Muscle of leg (tissue), 11 donors: ENCODE measurements around the gene PPOX. TPM values are rescaled to one million over a fixed set of nuclear protein-coding genes. Genes with fewer than 3 reads are reported as not detected.

Source experiments
- DNase-seq: peaks from one replicate; pipeline ENCODE4 v3.0.0; 2013
- H3K27ac ChIP-seq: one replicate; pipeline ENCODE4 v1.5.1; 2013; ENCODE audit warnings: mild to moderate bottlenecking, low read length, control low read depth
- H3K27me3 ChIP-seq: one replicate; pipeline ENCODE4 v1.6.1; 2013; ENCODE audit warnings: low read length; ENCODE audit not compliant: control insufficient read depth, insufficient read depth
- H3K36me3 ChIP-seq: one replicate; pipeline ENCODE4 v1.6.1; 2013; ENCODE audit warnings: low read length; ENCODE audit not compliant: control insufficient read depth, insufficient read depth
- H3K4me1 ChIP-seq: one replicate; pipeline ENCODE4 v1.6.1; 2013; ENCODE audit warnings: low read length; ENCODE audit not compliant: control insufficient read depth, insufficient read depth
- H3K4me3 ChIP-seq: one replicate; pipeline ENCODE4 v1.5.1; 2013; ENCODE audit warnings: low read length, control low read depth
- H3K9me3 ChIP-seq: replicated peaks from 2 replicates; pipeline ENCODE4 v1.6.1; 2013; ENCODE audit warnings: low read depth, low read length; ENCODE audit not compliant: control insufficient read depth
- WGBS: methylation state at CpG from one replicate; pipeline ENCODE4 v1.1.5; 2013; ENCODE audit warnings: missing lambda C conversion rate; ENCODE audit not compliant: insufficient coverage; 5-methylcytosine and 5-hydroxymethylcytosine counted together
- polyA plus RNA-seq, 8 donors: library from polyadenylated mRNA; unstranded; fragments of 120-200 nt; gene quantifications; one replicate each; pipeline versions ENCODE4 v1.2.1 to v1.2.3, GENCODE V29; 2013; ENCODE audit warnings: inconsistent platforms in 1 of 8, low replicate concordance in 1 of 8; ENCODE audit not compliant: insufficient read length in 8 of 8, insufficient read depth in 1 of 8
- total RNA-seq: library from RNA; stranded (reverse); fragments of 120-200 nt; gene quantifications from one replicate; pipeline ENCODE4 v1.2.4, GENCODE V29; 2013

Gene PPOX
- total and polyA plus RNA-seq, 9 donors, result 16.1 to 28.6 (median 22.3) TPM

GRCh38 chr1:161162806-161163205 is 3.4 kb upstream of the PPOX start:
- DNase-seq, result no peak
- peaks cover 55% of the 10 kb centered on the region for H3K36me3 ChIP-seq
- H3K27me3 ChIP-seq, result no peaks in the 10 kb centered on the region
- H3K9me3 ChIP-seq, result no peaks in the 10 kb centered on the region
- H3K4me3 ChIP-seq, result no peak overlapping the region
- peaks cover 44% of the 10 kb centered on the region for H3K4me1 ChIP-seq
- H3K27ac ChIP-seq, result no peak overlapping the region
- 100% methylated on average over 1 of the region's 10 CpGs for WGBS

- H3K9me3 ChIP-seq, result no peaks in the 10 kb centered on the region
- no peak overlapping the region for H3K27ac ChIP-seq
- WGBS, result 86% methylated on average over 3 of the region's 5 CpGs
- H3K36me3 ChIP-seq, result peaks cover 51% of the 10 kb centered on the region
- H3K27me3 ChIP-seq, result no peaks in the 10 kb centered on the region
- peaks cover 40% of the 10 kb centered on the region for H3K4me1 ChIP-seq
- no peak for DNase-seq
- no peak overlapping the region for H3K4me3 ChIP-seq
These were observed 2.4 kb upstream of the PPOX start for GRCh38 chr1:161163793-161164192.

- peaks cover 58% of the 10 kb centered on the region for H3K36me3 ChIP-seq
- H3K9me3 ChIP-seq, result no peaks in the 10 kb centered on the region
- H3K27ac ChIP-seq, result peak overlapping the region; percentile 92
- H3K27me3 ChIP-seq, result no peaks in the 10 kb centered on the region
- peaks cover 34% of the 10 kb centered on the region for H3K4me1 ChIP-seq
- H3K4me3 ChIP-seq, result peak overlapping the region; percentile 78
- 84% methylated on average over 7 of the region's 14 CpGs for WGBS
- DNase-seq, result no peak
These were observed 1.2 kb upstream of the PPOX start for GRCh38 chr1:161164901-161165610.

- H3K4me3 ChIP-seq, result peak overlapping the region; percentile 78
- H3K27ac ChIP-seq, result peak overlapping the region; percentile 92
- H3K27me3 ChIP-seq, result no peaks in the 10 kb centered on the region
- H3K4me1 ChIP-seq, result peaks cover 21% of the 10 kb centered on the region
- no peaks in the 10 kb centered on the region for H3K9me3 ChIP-seq
- peaks cover 62% of the 10 kb centered on the region for H3K36me3 ChIP-seq
- under 1% methylated on average over 30 of the region's 33 CpGs for WGBS
- DNase-seq, result peak; percentile 21
These were observed 683 bp downstream of the PPOX start for GRCh38 chr1:161166669-161167548.

- H3K4me3 ChIP-seq, result no peak overlapping the region
- peaks cover 33% of the 10 kb centered on the region for H3K4me1 ChIP-seq
- H3K36me3 ChIP-seq, result peaks cover 63% of the 10 kb centered on the region
- no peaks in the 10 kb centered on the region for H3K27me3 ChIP-seq
- H3K9me3 ChIP-seq, result no peaks in the 10 kb centered on the region
- WGBS, result 90% methylated on average over 8 of the region's 9 CpGs
- no peak for DNase-seq
- no peak overlapping the region for H3K27ac ChIP-seq
These were observed 2.7 kb downstream of the PPOX start for GRCh38 chr1:161168906-161169305.

GRCh38 chr1:161171191-161171590 is 5.0 kb downstream of the PPOX start:
- whole genome bisulfite sequencing, result no CpG with 5 or more reads among the region's 5 CpGs
- H3K27me3 ChIP-seq, result no peaks in the 10 kb centered on the region
- H3K36me3 ChIP-seq, result peaks cover 70% of the 10 kb centered on the region
- no peak for DNase-seq
- H3K4me3 ChIP-seq, result no peak overlapping the region
- peaks cover 24% of the 10 kb centered on the region for H3K4me1 ChIP-seq
- H3K9me3 ChIP-seq, result no peaks in the 10 kb centered on the region
- no peak overlapping the region for H3K27ac ChIP-seq

- WGBS, result 87% methylated on average over 10 of the region's 12 CpGs
- H3K27me3 ChIP-seq, result no peaks in the 10 kb centered on the region
- H3K36me3 ChIP-seq, result peaks cover 71% of the 10 kb centered on the region
- no peaks in the 10 kb centered on the region for H3K9me3 ChIP-seq
- peaks cover 27% of the 10 kb centered on the region for H3K4me1 ChIP-seq
- no peak for DNase-seq
- no peak overlapping the region for H3K27ac ChIP-seq
- no peak overlapping the region for H3K4me3 ChIP-seq
These were observed 5.5 kb downstream of the PPOX start for GRCh38 chr1:161171696-161172095.

GRCh38 chr1:161172349-161172748 is 6.1 kb downstream of the PPOX start:
- Histone ChIP-seq H3K36me3 (peaks cover 71% of the 10 kb centered on the region), H3K4me3 (no peak overlapping the region), H3K27me3 (no peaks in the 10 kb centered on the region), H3K27ac (no peak overlapping the region), H3K4me1 (peaks cover 22% of the 10 kb centered on the region), H3K9me3 (no peaks in the 10 kb centered on the region)
- no CpG with 5 or more reads among the region's 1 CpG for WGBS
- no peak for DNase-seq

GRCh38 chr1:161172776-161173376 is 6.7 kb downstream of the PPOX start:
- H3K36me3 ChIP-seq, result peaks cover 70% of the 10 kb centered on the region
- WGBS, result 20% methylated on average over 1 of the region's 4 CpGs
- no peak overlapping the region for H3K27ac ChIP-seq
- no peak overlapping the region for H3K4me3 ChIP-seq
- H3K9me3 ChIP-seq, result no peaks in the 10 kb centered on the region
- no peaks in the 10 kb centered on the region for H3K27me3 ChIP-seq
- H3K4me1 ChIP-seq, result peaks cover 25% of the 10 kb centered on the region
- peak; percentile 72 for DNase-seq

- WGBS, result 97% methylated on average over 8 of the region's 11 CpGs
- H3K27me3 ChIP-seq, result no peaks in the 10 kb centered on the region
- peaks cover 65% of the 10 kb centered on the region for H3K36me3 ChIP-seq
- H3K9me3 ChIP-seq, result no peaks in the 10 kb centered on the region
- H3K4me1 ChIP-seq, result peaks cover 25% of the 10 kb centered on the region
- no peak overlapping the region for H3K4me3 ChIP-seq
- DNase-seq, result no peak
- no peak overlapping the region for H3K27ac ChIP-seq
These were observed 7.5 kb downstream of the PPOX start for GRCh38 chr1:161173711-161174110.
